Natural killer cell (primary cell): ENCODE results near the gene ADAP1. TPM values are rescaled to one million over a fixed set of nuclear protein-coding genes. Genes with fewer than 3 reads are reported as not detected.

Experiments used
- ATAC-seq, 3 donors: fragments of 150-1000 bp in 2 of 3; fragments of 200-7000 bp in 1 of 3; cut with Tn5 transposase; 1 replicate in 1 of 3; 2 replicates in 2 of 3; pipeline ENCODE4 v1.10.0; 2021; ENCODE audit warnings: mild to moderate bottlenecking in 2 of 3, moderate library complexity in 2 of 3
- DNase-seq, 2 donors: peaks; one replicate each; pipeline versions ENCODE4 v3.0.0 to v3.0.0-alpha.2; 2013 to 2021; ENCODE audit warnings: mixed read lengths in 1 of 2
- H3K27ac ChIP-seq: one replicate; pipeline ENCODE4 v1.5.1; 2013; ENCODE audit warnings: mild to moderate bottlenecking, low read length
- H3K27me3 ChIP-seq: one replicate; pipeline ENCODE4 v1.6.1; 2013; ENCODE audit warnings: low read length; ENCODE audit not compliant: control insufficient read depth, insufficient read depth
- H3K36me3 ChIP-seq: one replicate; pipeline ENCODE4 v1.6.1; 2013; ENCODE audit warnings: low read length; ENCODE audit not compliant: control insufficient read depth, insufficient read depth
- H3K4me1 ChIP-seq: one replicate; pipeline ENCODE4 v1.6.1; 2013; ENCODE audit warnings: low read length; ENCODE audit not compliant: control insufficient read depth, insufficient read depth
- H3K4me3 ChIP-seq: one replicate; pipeline ENCODE4 v1.5.1; 2013; ENCODE audit warnings: low read length
- H3K9me3 ChIP-seq: one replicate; pipeline ENCODE4 v1.6.1; 2013; ENCODE audit warnings: low read length; ENCODE audit not compliant: control insufficient read depth, insufficient read depth
- H3K27ac Mint-ChIP-seq, 2 donors: one replicate each; pipeline ENCODE4 v1.8.0; 2022; ENCODE audit warnings: mild to moderate bottlenecking in 2 of 2, mixed read lengths in 2 of 2, moderate library complexity in 1 of 2
- H3K27me3 Mint-ChIP-seq, 2 donors: one replicate each; pipeline ENCODE4 v1.8.0; 2022; ENCODE audit warnings: low read depth in 2 of 2, mixed read lengths in 2 of 2
- H3K36me3 Mint-ChIP-seq: one replicate; pipeline ENCODE4 v1.8.0; 2022; ENCODE audit warnings: mixed read lengths
- H3K4me1 Mint-ChIP-seq, 2 donors: one replicate each; pipeline ENCODE4 v1.8.0; 2022; ENCODE audit warnings: mixed read lengths in 2 of 2
- H3K4me3 Mint-ChIP-seq: one replicate; pipeline ENCODE4 v1.8.0; 2022; ENCODE audit warnings: mild to moderate bottlenecking, moderate library complexity, mixed read lengths
- H3K9me3 Mint-ChIP-seq, 2 donors: one replicate each; pipeline ENCODE4 v1.8.0; 2022; ENCODE audit warnings: mixed read lengths in 2 of 2
- WGBS: methylation state at CpG from one replicate; pipeline ENCODE4 v1.1.7; 2013; ENCODE audit warnings: missing lambda C conversion rate; ENCODE audit not compliant: insufficient coverage; 5-methylcytosine and 5-hydroxymethylcytosine counted together
- intact Hi-C: fragments of 100-400 bp; cut with micrococcal nuclease; formaldehyde crosslinking; loops from one replicate; pipeline ENCODE4 v1.14.2; 2022
- total RNA-seq, 4 donors: library from RNA; stranded (reverse); fragments of 120-200 nt in 1 of 4; gene quantifications; one replicate each; pipeline versions ENCODE4 v1.2.3 to v1.2.4, GENCODE V29; 2013 to 2022
- TF ChIP-seq, protein P1 (sequence below): fragments of 200-600 bp; IDR thresholded peaks from one replicate; pipeline ENCODE4 v1.8.0; 2022; ENCODE audit warnings: antibody characterized with exemption

The ADAP1 gene
- total RNA-seq, 3 donors from 2014 or later (not counting 1 experiment from before 2014, with no cell fraction given), result 87.2 to 117 (median 89.2) TPM

DNA sequence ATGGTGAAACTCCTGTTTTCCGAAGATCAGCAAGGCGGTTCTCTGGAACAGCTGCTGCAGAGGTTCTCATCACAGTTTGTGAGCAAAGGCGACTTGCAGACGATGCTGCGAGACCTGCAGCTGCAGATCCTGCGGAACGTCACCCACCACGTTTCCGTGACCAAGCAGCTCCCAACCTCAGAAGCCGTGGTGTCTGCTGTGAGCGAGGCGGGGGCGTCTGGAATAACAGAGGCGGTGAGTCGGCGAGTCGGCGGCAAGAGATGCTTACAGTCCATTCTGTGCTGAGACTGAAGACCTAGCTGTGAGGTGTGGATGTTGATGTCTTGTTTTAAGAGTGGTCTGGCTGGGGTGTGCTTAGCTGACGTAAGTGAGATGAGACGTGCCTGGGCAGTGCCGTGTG is 94.3 kb downstream of the ADAP1 start:
- no peak overlapping the region for H3K4me3 Mint-ChIP-seq
- intact Hi-C loops, result no loop called here
- WGBS, result 94% methylated on average over 21 of the region's 21 CpGs
- no peak for DNase-seq
- H3K4me1 ChIP-seq, result no peaks in the 10 kb centered on the region
- peaks cover 24% of the 10 kb centered on the region for H3K36me3 ChIP-seq
- peaks cover 8% of the 10 kb centered on the region for H3K36me3 Mint-ChIP-seq
- TF ChIP-seq, protein P1, sequence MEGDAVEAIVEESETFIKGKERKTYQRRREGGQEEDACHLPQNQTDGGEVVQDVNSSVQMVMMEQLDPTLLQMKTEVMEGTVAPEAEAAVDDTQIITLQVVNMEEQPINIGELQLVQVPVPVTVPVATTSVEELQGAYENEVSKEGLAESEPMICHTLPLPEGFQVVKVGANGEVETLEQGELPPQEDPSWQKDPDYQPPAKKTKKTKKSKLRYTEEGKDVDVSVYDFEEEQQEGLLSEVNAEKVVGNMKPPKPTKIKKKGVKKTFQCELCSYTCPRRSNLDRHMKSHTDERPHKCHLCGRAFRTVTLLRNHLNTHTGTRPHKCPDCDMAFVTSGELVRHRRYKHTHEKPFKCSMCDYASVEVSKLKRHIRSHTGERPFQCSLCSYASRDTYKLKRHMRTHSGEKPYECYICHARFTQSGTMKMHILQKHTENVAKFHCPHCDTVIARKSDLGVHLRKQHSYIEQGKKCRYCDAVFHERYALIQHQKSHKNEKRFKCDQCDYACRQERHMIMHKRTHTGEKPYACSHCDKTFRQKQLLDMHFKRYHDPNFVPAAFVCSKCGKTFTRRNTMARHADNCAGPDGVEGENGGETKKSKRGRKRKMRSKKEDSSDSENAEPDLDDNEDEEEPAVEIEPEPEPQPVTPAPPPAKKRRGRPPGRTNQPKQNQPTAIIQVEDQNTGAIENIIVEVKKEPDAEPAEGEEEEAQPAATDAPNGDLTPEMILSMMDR, result no peak
- H3K9me3 Mint-ChIP-seq, result no peaks in the 10 kb centered on the region
- H3K4me1 Mint-ChIP-seq, result peaks cover 0 to 4% of the 10 kb centered on the region in 2 donors
- no peaks in the 10 kb centered on the region for H3K27me3 Mint-ChIP-seq
- no peak for ATAC-seq
- no peak overlapping the region for H3K27ac ChIP-seq
- no peaks in the 10 kb centered on the region for H3K9me3 ChIP-seq
- H3K4me3 ChIP-seq, result no peak overlapping the region
- no peaks in the 10 kb centered on the region for H3K27me3 ChIP-seq
- H3K27ac Mint-ChIP-seq, result no peak overlapping the region

DNA sequence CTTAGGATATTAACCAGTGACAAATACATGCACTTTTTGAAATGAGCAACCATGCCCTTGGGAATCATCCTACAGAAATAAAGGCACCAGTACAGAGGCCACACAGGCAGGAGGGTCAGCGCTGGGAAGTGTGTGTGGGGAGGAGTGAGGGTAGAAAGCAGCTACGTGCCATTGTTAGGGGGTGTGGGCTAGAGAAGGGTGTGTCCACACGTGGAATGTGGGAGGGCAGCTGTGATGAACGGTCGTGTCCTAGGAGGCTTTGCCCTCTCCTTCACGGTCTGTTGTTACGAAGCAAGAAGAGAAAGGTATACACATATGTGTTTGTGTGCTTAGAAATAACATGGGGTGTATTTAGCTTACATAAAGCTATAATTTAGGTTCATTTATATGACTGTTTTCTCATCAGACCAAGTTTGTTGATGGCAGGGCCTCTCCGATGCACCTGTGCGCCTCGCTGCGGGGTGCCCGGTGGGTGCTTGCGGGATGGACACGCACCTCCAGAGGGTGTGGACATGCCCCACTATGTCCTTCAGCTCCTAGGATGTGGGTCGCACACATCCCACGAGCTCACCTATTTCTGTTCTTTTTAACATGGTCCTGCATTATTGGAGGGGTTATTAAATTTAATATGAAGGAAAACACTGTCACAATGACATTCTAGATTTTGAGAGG is 95.0 kb downstream of the ADAP1 start:
- H3K27me3 Mint-ChIP-seq, result no peaks in the 10 kb centered on the region
- no peak overlapping the region for H3K4me3 Mint-ChIP-seq
- Histone ChIP-seq H3K27ac (no peak overlapping the region), H3K4me1 (no peaks in the 10 kb centered on the region), H3K36me3 (peaks cover 26% of the 10 kb centered on the region), H3K27me3 (no peaks in the 10 kb centered on the region), H3K9me3 (no peaks in the 10 kb centered on the region), H3K4me3 (no peak overlapping the region)
- no peaks in the 10 kb centered on the region for H3K9me3 Mint-ChIP-seq
- peaks cover 8% of the 10 kb centered on the region for H3K36me3 Mint-ChIP-seq
- peaks cover 0 to 4% of the 10 kb centered on the region in 2 donors for H3K4me1 Mint-ChIP-seq
- TF ChIP-seq, protein P1, result no peak
- WGBS, result 90% methylated on average over 16 of the region's 16 CpGs
- DNase-seq (no peak), ATAC-seq (no peak)
- intact Hi-C loops, result no loop called here
- H3K27ac Mint-ChIP-seq, result no peak overlapping the region

- H3K36me3 Mint-ChIP-seq, result peaks cover 8% of the 10 kb centered on the region
- Histone ChIP-seq H3K9me3 (no peaks in the 10 kb centered on the region), H3K27ac (no peak overlapping the region), H3K4me1 (no peaks in the 10 kb centered on the region), H3K27me3 (no peaks in the 10 kb centered on the region), H3K4me3 (no peak overlapping the region), H3K36me3 (peaks cover 44% of the 10 kb centered on the region)
- no peak overlapping the region for H3K4me3 Mint-ChIP-seq
- TF ChIP-seq, protein P1, result no peak
- WGBS, result 98% methylated on average over 9 of the region's 9 CpGs
- ATAC-seq (no peak), DNase-seq (no peak)
- no peaks in the 10 kb centered on the region for H3K9me3 Mint-ChIP-seq
- H3K27me3 Mint-ChIP-seq, result no peaks in the 10 kb centered on the region
- intact Hi-C loops, result no loop called here
- no peak overlapping the region for H3K27ac Mint-ChIP-seq
- H3K4me1 Mint-ChIP-seq, result peaks cover 0 to 4% of the 10 kb centered on the region in 2 donors
Measured at GRCh38 chr7:857661-858060, 96.8 kb downstream of the ADAP1 start.
